Fibroblast of skin of right quadriceps (primary cell): ENCODE results near the gene HMCN2.

Experiments
- DNase-seq: peaks from one replicate; pipeline ENCODE4 v3.0.0-alpha.2; 2013

Gene HMCN2

DNA sequence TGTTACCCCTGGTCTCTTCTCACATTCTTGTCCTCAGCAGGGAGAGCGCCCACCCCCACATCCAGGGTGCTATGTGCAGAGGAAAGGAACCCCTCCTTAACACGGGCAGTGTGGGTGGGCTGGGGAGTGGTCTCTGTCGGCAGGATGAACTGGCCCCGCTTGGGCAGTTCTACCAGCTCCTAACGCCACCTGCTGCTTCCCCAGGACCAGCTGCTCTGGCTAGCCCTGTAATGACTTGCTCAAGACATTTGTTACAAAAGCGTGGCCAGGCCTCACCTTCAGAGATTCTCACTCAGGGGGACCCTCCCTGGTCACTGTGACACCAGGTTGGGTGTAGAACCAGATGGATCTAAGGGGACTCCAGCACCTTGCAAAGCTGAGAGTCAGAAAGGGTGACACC is 82.4 kb downstream of the HMCN2 start:
- DNase-seq: no peak

DNA sequence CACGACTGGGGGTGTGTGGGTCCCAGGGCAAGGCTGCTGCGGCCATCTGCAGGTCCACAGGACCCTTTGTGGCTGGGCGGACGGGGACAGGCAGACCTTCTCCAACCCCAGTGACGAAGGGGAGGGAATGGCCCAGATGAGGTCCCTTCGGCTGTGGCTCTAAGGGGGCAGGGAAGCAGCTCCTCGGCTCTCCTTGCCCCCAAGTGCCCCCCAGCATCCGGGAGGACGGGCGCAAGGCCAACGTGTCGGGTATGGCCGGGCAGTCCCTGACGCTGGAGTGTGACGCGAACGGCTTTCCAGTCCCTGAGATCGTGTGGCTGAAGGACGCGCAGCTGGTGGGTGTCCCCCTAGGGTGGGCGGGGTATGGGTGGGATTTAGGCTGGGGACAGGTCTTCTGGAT is 82.8 kb downstream of the HMCN2 start:
- DNase-seq: no peak

DNA sequence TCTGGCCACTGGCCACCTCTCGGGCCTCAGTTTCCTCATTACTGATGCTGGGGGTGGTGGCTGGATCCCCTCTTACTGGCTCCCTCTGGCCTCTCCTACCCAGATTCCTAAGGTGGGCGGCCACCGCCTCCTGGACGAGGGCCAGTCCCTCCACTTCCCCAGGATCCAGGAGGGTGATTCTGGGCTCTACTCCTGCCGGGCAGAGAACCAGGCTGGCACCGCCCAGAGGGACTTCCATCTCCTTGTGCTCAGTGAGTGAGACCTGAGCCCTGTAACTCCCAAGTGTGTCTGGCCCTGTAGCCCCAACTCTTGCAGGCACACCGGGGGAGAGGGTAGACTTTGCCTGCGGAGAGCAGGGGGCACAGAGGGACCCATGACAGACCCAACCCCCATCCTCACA is 83.3 kb downstream of the HMCN2 start:
- DNase-seq: no peak

- DNase-seq: no peak
Measured at GRCh38 chr9:130349398-130349797, 83.8 kb downstream of the HMCN2 start.

- DNase-seq: no peak
Measured at GRCh38 chr9:130351343-130351742, 85.8 kb downstream of the HMCN2 start.

GRCh38 chr9:130352081-130352480 is 86.5 kb downstream of the HMCN2 start:
- no peak for DNase-seq

- no peak for DNase-seq
Measured at GRCh38 chr9:130352586-130353285, 87.2 kb downstream of the HMCN2 start.

GRCh38 chr9:130354378-130354777 is 88.8 kb downstream of the HMCN2 start:
- DNase-seq: no peak

DNA sequence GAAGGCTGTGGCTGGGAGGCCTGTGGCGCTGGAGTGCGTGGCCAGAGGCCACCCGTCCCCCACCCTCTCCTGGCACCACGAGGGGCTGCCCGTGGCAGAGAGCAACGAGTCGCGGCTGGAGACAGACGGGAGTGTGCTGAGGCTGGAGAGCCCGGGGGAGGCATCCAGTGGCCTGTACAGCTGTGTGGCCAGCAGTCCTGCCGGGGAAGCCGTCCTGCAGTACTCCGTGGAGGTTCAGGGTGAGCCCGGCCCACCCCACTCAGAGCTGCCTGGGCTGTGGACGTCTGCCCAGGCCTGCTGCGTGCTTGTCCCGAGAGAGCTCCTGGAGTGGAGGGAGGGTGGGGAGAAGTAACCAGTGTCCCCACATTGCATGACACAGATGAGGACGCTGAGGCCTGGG is 89.2 kb downstream of the HMCN2 start:
- no peak for DNase-seq

GRCh38 chr9:130356033-130356432 is 90.5 kb downstream of the HMCN2 start:
- DNase-seq: no peak

- no peak for DNase-seq
Measured at GRCh38 chr9:130356877-130357584, 91.5 kb downstream of the HMCN2 start.

DNA sequence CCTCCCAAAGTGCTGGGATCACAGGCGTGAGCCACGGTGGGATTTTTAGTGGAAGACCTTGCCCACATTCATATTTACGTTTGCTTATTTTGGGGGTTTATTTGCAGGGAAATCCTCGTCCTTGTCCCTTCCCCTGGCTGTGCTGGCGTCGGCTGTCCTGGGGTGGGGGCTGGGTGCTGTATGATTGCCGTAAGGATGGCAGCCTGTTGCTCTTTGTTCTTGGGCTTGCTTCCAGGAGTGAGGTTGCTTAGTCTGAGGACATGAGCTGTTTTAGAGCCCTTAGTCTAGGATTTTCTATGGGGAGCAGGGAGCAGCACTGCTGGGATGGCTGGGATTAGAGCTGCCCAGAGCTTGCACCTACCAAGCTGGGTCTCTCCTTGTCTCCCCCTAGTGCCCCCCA is 93.4 kb downstream of the HMCN2 start:
- DNase-seq: no peak

DNA sequence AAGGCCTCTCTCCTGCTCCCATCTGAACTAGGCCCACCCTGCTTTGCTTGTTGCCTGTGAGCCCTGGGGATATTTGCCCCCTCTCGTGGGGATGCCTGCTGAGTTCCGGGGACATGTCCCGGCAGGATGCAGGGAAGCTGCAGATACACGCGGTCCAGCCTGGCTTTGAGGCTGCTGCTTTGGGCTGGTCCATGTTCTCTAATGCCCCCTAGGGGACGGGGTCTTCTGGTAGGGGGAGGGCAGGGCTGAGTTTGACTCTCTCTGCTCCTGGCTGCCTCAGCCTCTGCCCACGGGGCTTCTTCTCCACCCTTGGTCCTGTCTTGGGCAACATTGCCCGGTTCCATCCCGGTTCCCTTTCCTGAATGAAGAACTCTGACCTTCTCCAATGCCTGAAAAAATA is 94.3 kb downstream of the HMCN2 start:
- no peak for DNase-seq

GRCh38 chr9:130360672-130361071 is 95.1 kb downstream of the HMCN2 start:
- no peak for DNase-seq

DNA sequence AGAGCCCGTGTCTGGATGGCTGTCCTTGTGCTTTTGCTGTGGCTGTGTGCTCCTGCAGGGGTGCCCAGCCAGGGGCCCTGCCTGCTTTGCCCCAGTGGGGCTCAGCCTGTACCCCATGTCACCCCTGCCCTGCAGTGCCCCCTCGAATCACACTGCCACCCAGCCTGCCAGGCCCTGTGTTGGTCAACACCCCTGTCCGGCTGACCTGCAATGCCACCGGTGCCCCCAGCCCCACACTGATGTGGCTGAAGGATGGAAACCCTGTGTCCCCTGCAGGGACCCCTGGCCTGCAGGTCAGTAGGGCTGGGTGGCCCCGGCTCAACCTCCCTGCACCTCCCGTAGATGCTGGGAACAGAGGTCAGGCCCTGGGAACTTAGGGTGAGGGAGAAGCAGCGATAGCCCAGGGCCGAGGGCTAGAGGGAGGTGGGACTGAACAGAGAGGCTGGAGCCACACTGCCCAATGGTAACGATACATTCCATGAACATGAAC is 96.4 kb downstream of the HMCN2 start:
- DNase-seq: no peak

GRCh38 chr9:130362691-130363090 is 97.1 kb downstream of the HMCN2 start:
- no peak for DNase-seq

DNA sequence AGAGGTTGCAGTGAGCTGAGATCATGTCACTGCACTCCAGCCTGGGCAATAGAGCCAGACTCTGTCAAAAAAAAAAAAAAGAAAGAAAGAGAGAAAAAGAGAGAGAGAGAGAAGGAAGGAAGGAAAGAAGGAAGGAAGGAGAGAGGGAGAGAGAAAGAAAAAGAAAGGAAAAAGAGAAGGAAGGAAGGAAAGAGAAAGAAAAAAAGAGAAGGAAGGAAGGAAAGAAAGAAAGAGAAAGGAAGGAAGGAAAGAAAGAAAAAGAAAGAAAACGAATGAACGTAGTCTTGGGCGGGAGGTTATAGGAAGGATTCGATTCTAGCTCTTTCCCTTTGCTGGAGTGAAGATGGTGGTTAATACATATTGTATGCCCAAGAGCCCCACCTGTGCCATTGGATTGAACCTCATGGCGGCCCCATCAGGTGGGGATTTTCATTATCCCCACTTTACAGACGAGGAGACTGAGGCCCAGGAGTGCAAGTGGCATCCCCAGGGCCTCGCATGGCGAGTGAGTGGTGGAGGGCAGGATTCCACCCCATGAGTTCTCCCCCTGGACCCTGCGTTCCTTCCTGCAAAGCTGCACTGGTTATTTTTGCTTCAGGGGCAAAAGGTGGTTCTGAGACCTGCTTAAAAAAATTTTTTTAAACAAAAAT is 98.3 kb downstream of the HMCN2 start:
- no peak for DNase-seq

GRCh38 chr9:130364619-130365322 is 99.2 kb downstream of the HMCN2 start:
- no peak for DNase-seq

DNA sequence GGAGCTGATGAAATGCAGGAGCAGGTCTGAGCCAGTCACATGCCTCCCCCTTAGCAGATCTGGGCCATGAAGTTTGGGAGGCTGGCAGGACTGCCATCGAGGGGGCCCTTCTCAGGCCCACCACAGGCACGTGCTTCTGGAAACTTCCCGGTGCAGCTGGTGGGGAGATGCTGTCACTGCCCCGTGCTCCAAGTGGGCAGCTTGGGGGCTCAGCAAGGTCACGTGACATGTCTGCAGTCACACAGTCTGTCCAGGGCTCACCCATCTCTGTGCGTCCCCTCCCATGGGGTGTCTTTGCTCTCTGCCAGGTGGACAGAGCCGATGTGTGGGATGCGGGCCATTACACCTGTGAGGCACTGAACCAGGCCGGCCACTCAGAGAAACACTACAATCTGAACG is 99.8 kb downstream of the HMCN2 start:
- no peak for DNase-seq

- no peak for DNase-seq
Measured at GRCh38 chr9:130366072-130366471, 100.5 kb downstream of the HMCN2 start.

GRCh38 chr9:130366888-130367550 is 101.5 kb downstream of the HMCN2 start:
- no peak for DNase-seq

DNA sequence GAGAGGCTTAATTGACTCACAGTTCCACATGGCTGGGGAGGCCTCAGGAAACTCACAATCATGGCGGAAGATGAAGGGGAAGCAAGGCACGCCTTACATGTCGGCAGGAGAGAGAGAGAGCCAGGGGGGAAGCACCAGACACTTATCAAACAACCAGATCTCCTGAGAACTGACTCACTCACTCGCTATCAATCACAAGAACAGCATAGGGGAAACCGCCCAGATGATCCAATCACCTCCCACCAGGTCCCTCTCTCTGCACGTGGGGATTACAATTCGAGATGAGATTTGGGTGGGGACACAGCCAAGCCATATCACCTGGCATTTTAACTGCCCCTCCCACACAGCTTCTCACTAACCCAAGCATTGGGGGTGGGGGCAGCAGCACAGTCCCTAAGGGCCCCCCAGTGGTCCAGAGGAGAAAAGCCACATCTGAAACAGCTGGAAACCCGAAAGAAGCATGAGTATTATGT is 103.1 kb downstream of the HMCN2 start:
- no peak for DNase-seq

GRCh38 chr9:130370226-130370625 is 104.7 kb downstream of the HMCN2 start:
- DNase-seq: no peak
